Transverse colon (tissue), 4 donors: Measurements from ENCODE around the gene CDON. TPM values are rescaled to one million over a fixed set of nuclear protein-coding genes. Genes with fewer than 3 reads are reported as not detected.

Experiments used
- DNase-seq: peaks from one replicate; pipeline ENCODE4 v3.0.0-alpha.2; 2019
- H3K27ac ChIP-seq, 4 donors: fragments of 200-600 bp; sonication (generic); 2 replicates each; pipeline ENCODE4 v1.5.1; 2016 to 2018; ENCODE audit warnings: inconsistent platforms in 4 of 4
- H3K27me3 ChIP-seq: fragments of 200-600 bp; sonication (generic); 2 replicates; pipeline ENCODE4 v1.5.1; 2017; ENCODE audit warnings: inconsistent platforms
- H3K36me3 ChIP-seq, 4 donors: fragments of 200-600 bp; sonication (generic); 2 replicates each; pipeline ENCODE4 v1.5.1; 2017 to 2019; ENCODE audit warnings: inconsistent platforms in 4 of 4
- H3K4me1 ChIP-seq, 4 donors: fragments of 200-600 bp; sonication (generic); 2 replicates each; pipeline ENCODE4 v1.5.1; 2017 to 2020; ENCODE audit warnings: inconsistent platforms in 4 of 4
- H3K4me3 ChIP-seq, 4 donors: fragments of 200-600 bp; sonication (generic); 1 replicate in 1 of 4; 2 replicates in 3 of 4; pipeline versions ENCODE4 v1.5.1 to v1.6.1; 2017 to 2019; ENCODE audit warnings: inconsistent platforms in 4 of 4
- H3K9me3 ChIP-seq, 2 donors: fragments of 200-600 bp; sonication (generic); 2 replicates each; pipeline ENCODE4 v1.5.1; 2017 to 2019; ENCODE audit warnings: inconsistent platforms in 2 of 2
- EP300 ChIP-seq: sonication (generic); formaldehyde crosslinking; IDR thresholded peaks from one replicate; pipeline ENCODE4 v1.6.1; 2017; ENCODE audit warnings: antibody characterized with exemption, low read depth
- POLR2A ChIP-seq: fragments of 450-650 bp; IDR thresholded peaks from one replicate; pipeline ENCODE4 v1.6.1; 2016; ENCODE audit warnings: antibody characterized with exemption, mild to moderate bottlenecking, moderate library complexity
- POLR2AphosphoS5 ChIP-seq, 3 donors: sonication (generic); formaldehyde crosslinking; IDR thresholded peaks; one replicate each; pipeline ENCODE4 v1.6.1; 2016; ENCODE audit warnings: antibody characterized with exemption in 3 of 3
- WGBS, 2 donors: methylation state at CpG; one replicate each; pipeline ENCODE4 v1.1.5; 2018; ENCODE audit warnings: low coverage in 1 of 2; 5-methylcytosine and 5-hydroxymethylcytosine counted together
- in situ Hi-C, 4 donors: fragments of 200-750 bp; cut with MboI; loops; one replicate each; pipeline versions ENCODE4 v1.15.0 to v1.15.1; 2017; ENCODE audit warnings: low sequenced_read_pairs in 3 of 4, low pct_ligation_motif_present in 1 of 4, low pct_unique_long_range_greater_than_20kb in 1 of 4
- intact Hi-C: fragments of 100-400 bp; cut with DNase I; formaldehyde crosslinking; loops from one replicate; pipeline ENCODE4 v1.15.1; 2023; ENCODE audit warnings: low total_unique reads
- total RNA-seq, 4 donors: library from RNA; depleted of rRNA; stranded (reverse); fragments of >200 nt; gene quantifications; one replicate each; pipeline ENCODE4 v1.1.0, GENCODE V29; 2016
- TF ChIP-seq, protein P1 (sequence below), 5 experiments: fragments of 200-600 bp in 3 of 5; fragments of 450-650 bp in 2 of 5; sonication (generic) in 3 of 5; IDR thresholded peaks; 1 replicate in 2 of 5; 2 replicates in 3 of 5; pipeline ENCODE4 v1.5.1; 2016 to 2017; ENCODE audit warnings: antibody characterized with exemption in 5 of 5, inconsistent platforms in 3 of 5, mild to moderate bottlenecking in 2 of 5, moderate library complexity in 1 of 5

The CDON gene
- total RNA-seq, 4 donors from 2014 or later: 7.6 to 31.0 (median 9.9) TPM

- Histone ChIP-seq H3K36me3 (no peaks in the 10 kb centered on the region), H3K9me3 (no peaks in the 10 kb centered on the region), H3K27ac (no peak overlapping the region), H3K4me1 (no peaks in the 10 kb centered on the region), H3K27me3 (no peaks in the 10 kb centered on the region), H3K4me3 (no peak overlapping the region)
- intact Hi-C loops: no loop called here
- DNase-seq: no peak
- 72 to 80% methylated on average over 1 to 4 of the region's 4 CpGs for WGBS, 2 donors
- in situ Hi-C loops: no loop called here
- TF ChIP-seq EP300: no peak
Observed at GRCh38 chr11:125941267-125941618, 121.4 kb downstream of the CDON start.

GRCh38 chr11:125940145-125940544 is 122.5 kb downstream of the CDON start:
- H3K27me3 ChIP-seq: no peaks in the 10 kb centered on the region
- no peak for DNase-seq
- 84 to 95% methylated on average over 4 of the region's 4 CpGs for WGBS, 2 donors

DNA sequence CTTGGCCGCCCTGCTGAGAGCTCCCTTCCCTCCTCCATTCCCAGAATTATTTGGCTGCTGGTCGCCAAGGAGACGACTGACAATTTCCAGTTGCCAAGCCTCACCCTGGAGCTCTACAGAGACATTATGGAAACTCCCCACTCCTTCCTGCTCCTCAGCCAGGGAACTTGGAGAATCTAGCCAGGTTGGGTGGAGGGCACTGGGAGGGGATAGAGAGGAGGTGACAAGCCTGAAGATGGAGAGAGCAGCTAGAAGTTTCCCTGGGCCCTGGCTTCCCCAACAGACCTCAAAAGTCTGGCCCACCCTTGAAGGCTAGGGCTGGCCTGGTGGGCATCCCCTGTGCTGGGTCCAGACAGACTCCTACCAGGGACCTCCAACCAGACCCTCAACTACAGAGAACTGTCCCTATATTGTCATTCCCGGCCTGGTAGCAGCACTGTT is 123.6 kb downstream of the CDON start:
- Histone ChIP-seq H3K4me3 (no peak overlapping the region), H3K27me3 (no peaks in the 10 kb centered on the region), H3K36me3 (no peaks in the 10 kb centered on the region), H3K27ac (no peak overlapping the region), H3K9me3 (no peaks in the 10 kb centered on the region), H3K4me1 (no peaks in the 10 kb centered on the region)
- DNase-seq: no peak
- TF ChIP-seq POLR2A: no peak
- no peak for TF ChIP-seq EP300
- TF ChIP-seq, protein P1, sequence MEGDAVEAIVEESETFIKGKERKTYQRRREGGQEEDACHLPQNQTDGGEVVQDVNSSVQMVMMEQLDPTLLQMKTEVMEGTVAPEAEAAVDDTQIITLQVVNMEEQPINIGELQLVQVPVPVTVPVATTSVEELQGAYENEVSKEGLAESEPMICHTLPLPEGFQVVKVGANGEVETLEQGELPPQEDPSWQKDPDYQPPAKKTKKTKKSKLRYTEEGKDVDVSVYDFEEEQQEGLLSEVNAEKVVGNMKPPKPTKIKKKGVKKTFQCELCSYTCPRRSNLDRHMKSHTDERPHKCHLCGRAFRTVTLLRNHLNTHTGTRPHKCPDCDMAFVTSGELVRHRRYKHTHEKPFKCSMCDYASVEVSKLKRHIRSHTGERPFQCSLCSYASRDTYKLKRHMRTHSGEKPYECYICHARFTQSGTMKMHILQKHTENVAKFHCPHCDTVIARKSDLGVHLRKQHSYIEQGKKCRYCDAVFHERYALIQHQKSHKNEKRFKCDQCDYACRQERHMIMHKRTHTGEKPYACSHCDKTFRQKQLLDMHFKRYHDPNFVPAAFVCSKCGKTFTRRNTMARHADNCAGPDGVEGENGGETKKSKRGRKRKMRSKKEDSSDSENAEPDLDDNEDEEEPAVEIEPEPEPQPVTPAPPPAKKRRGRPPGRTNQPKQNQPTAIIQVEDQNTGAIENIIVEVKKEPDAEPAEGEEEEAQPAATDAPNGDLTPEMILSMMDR (IDR thresholded peaks at IDR 0.05): no peak
- TF ChIP-seq POLR2AphosphoS5 (IDR thresholded peaks at IDR 0.05): no peak
- intact Hi-C loops: no loop called here
- WGBS, 2 donors: 62 to 80% methylated on average over 1 to 4 of the region's 4 CpGs
- in situ Hi-C loops: no loop called here

More at GRCh38 chr11:125940145-125940544, 122.5 kb downstream of the CDON start:
- Histone ChIP-seq H3K9me3 (no peaks in the 10 kb centered on the region), H3K4me3 (no peak overlapping the region), H3K36me3 (no peaks in the 10 kb centered on the region), H3K4me1 (no peaks in the 10 kb centered on the region), H3K27ac (no peak overlapping the region)
- in situ Hi-C loops (no loop called here), intact Hi-C loops (no loop called here)
- TF ChIP-seq, protein P1 (IDR thresholded peaks at IDR 0.05): no peak
- TF ChIP-seq POLR2AphosphoS5 (IDR thresholded peaks at IDR 0.05): no peak

DNA sequence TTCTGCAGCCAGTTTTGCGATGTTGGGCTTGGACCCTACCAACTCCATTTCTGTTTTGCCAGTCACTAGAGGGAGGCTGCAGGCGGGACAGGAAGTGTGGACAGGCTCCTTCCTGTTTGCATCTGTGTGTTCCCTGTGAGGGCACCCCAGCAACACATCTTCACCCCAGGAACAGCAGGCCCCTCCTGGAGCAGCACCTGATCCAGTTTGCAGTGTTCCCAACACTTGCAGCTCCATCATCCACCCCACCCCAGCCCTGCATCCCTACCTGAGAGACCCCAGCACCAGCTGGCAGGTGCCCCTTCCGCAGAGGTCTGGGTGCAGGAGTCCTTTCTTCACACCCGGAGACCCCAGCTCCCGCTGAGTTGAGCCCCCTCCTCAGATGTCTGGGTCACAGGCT is 124.2 kb downstream of the CDON start:
- 88% methylated on average over 5 of the region's 5 CpGs; no CpG with 5 or more reads in 1 of the 2 donors for WGBS, 2 donors
- TF ChIP-seq POLR2A (no peak), POLR2AphosphoS5 (IDR thresholded peaks at IDR 0.05) (no peak), EP300 (no peak)
- TF ChIP-seq, protein P1 (IDR thresholded peaks at IDR 0.05): no peak
- H3K4me1 ChIP-seq: no peaks in the 10 kb centered on the region
- no peak overlapping the region for H3K27ac ChIP-seq
- intact Hi-C loops: no loop called here
- no peak for DNase-seq
- H3K4me3 ChIP-seq: no peak overlapping the region
- no peaks in the 10 kb centered on the region for H3K9me3 ChIP-seq
- in situ Hi-C loops: no loop called here
- H3K27me3 ChIP-seq: no peaks in the 10 kb centered on the region
- H3K36me3 ChIP-seq: no peaks in the 10 kb centered on the region

DNA sequence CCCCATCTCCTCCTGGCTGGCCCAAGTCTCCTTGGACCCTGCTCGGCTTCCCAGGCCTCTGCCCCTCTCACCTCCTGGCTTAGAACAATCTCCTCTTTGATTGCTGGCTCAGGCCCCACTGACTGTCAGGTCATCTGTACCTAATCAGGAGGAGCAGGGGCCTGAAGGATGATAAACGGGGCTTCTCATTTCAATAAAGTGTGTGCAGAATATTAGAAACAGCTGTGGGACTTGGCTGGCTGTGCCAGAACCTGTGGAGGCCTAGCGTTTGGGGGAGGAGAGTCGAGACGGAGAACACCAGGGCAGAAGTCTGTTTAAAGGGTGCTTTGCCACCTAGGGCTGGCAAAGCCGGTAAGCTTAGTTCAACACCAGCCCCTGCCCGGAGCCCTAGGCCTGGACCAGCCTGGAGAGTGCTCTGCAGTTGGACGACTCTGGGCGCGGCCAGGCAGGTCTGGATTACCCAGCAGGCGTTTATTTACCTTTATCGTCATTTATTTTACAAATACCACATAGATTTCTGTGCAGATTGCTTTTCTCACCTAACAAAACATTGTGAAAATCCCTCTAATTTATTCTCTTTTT is 127.0 kb downstream of the CDON start:
- intact Hi-C loops: no loop called here
- Histone ChIP-seq H3K4me1 (no peaks in the 10 kb centered on the region), H3K36me3 (no peaks in the 10 kb centered on the region), H3K27ac (no peak overlapping the region), H3K4me3 (no peak overlapping the region), H3K27me3 (no peaks in the 10 kb centered on the region), H3K9me3 (no peaks in the 10 kb centered on the region)
- TF ChIP-seq POLR2A: no peak
- TF ChIP-seq POLR2AphosphoS5 (IDR thresholded peaks at IDR 0.05): no peak
- no peak for TF ChIP-seq EP300
- TF ChIP-seq, protein P1 (IDR thresholded peaks at IDR 0.05): no peak
- 67 to 72% methylated on average over 2 to 12 of the region's 12 CpGs for WGBS, 2 donors
- DNase-seq: no peak
- in situ Hi-C loops: no loop called here
